Retinal pigment epithelial cell (primary cell): ENCODE measurements around the gene PCDHGA9.

Source experiments
- DNase-seq: peaks from one replicate; pipeline ENCODE4 v3.0.0-alpha.2; 2010; ENCODE audit warnings: low read depth
- H3K4me3 ChIP-seq: 2 replicates; pipeline ENCODE4 v1.5.1; 2011; ENCODE audit warnings: mild to moderate bottlenecking, low read length, control low read depth, moderate library complexity
- TF ChIP-seq, protein P1 (sequence below): conservative IDR thresholded peaks from 2 replicates; pipeline ENCODE4 v1.5.1; 2011; ENCODE audit warnings: low read depth, low read length, control low read depth, inconsistent platforms

Gene PCDHGA9

GRCh38 chr5:141360685-141361084 is 41.9 kb upstream of the PCDHGA9 start:
- no peak for DNase-seq
- H3K4me3 ChIP-seq = no peak overlapping the region
- TF ChIP-seq, protein P1, sequence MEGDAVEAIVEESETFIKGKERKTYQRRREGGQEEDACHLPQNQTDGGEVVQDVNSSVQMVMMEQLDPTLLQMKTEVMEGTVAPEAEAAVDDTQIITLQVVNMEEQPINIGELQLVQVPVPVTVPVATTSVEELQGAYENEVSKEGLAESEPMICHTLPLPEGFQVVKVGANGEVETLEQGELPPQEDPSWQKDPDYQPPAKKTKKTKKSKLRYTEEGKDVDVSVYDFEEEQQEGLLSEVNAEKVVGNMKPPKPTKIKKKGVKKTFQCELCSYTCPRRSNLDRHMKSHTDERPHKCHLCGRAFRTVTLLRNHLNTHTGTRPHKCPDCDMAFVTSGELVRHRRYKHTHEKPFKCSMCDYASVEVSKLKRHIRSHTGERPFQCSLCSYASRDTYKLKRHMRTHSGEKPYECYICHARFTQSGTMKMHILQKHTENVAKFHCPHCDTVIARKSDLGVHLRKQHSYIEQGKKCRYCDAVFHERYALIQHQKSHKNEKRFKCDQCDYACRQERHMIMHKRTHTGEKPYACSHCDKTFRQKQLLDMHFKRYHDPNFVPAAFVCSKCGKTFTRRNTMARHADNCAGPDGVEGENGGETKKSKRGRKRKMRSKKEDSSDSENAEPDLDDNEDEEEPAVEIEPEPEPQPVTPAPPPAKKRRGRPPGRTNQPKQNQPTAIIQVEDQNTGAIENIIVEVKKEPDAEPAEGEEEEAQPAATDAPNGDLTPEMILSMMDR = no peak

DNA sequence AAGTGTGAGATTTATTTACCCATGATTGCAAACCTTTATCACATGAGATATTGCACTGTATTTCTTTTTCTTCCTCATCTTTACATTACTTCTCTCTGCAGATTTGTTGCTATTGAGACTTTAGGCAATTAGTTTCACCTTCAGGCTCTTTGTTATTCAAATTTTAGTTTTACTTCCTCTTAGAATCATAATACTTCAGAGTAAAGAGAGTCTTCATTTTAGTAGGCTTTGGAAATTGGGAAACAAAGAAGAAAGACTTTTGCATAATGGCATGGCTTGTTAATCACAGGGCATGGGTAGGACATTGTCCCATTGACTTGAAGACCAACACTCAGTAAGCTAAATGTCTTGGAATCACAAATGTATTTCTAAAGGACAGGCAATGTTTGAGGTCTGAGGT is 39.9 kb upstream of the PCDHGA9 start:
- no peak overlapping the region for H3K4me3 ChIP-seq
- DNase-seq = no peak
- TF ChIP-seq, protein P1 = no peak

- no peak within 1 kb of the TSS for H3K4me3 ChIP-seq
- no peak for DNase-seq
- TF ChIP-seq, protein P1 = no peak
Observed at GRCh38 chr5:141363952-141364660, 38.5 kb upstream of the PCDHGA9 start, which contains the start of gene PCDHGA5. Gene PCDHGA5, plus strand, starts transcription at chr5:141364162. Its CDS starts 169 bp downstream, at chr5:141364331.

- TF ChIP-seq, protein P1 = no peak
- no peak for DNase-seq
- no peak overlapping the region for H3K4me3 ChIP-seq
Observed at GRCh38 chr5:141366016-141366896, 36.3 kb upstream of the PCDHGA9 start.

GRCh38 chr5:141369994-141370848 is 32.4 kb upstream of the PCDHGA9 start, which contains the start of gene PCDHGB3:
Gene PCDHGB3, plus strand, starts transcription at chr5:141370242. Its CDS starts 153 bp downstream, at chr5:141370395.
- no peak for DNase-seq
- peak within 1 kb of the TSS; percentile 30 for H3K4me3 ChIP-seq
- TF ChIP-seq, protein P1 = peak; percentile 43

DNA sequence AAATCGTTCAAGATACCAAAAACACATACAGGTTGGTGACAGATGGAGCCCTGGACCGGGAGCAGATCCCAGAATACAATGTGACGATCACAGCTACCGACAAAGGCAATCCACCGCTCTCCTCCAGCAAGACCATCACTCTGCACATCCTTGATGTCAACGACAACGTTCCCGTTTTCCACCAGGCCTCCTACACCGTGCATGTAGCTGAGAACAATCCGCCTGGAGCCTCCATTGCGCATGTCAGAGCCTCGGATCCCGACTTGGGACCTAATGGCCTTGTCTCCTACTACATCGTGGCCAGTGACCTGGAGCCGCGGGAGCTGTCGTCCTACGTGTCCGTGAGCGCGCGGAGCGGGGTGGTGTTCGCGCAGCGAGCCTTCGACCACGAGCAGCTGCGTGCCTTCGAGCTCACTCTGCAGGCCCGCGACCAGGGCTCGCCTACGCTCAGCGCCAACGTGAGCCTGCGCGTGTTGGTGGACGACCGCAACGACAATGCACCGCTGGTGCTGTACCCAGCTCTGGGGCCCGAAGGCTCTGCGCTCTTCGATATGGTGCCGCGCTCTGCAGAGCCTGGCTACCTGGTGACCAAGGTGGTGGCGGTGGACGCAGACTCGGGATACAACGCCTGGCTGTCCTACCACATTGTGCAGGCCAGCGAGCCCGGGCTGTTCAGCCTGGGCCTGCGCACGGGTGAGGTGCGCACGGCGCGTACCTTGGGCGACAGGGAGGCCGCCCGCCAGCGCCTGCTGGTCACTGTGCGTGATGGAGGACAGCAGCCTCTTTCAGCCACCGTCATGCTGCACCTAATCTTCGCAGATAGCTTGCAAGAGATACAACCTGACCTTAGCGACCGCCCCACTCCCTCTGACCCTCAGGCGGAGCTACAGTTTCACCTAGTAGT is 30.8 kb upstream of the PCDHGA9 start:
- TF ChIP-seq, protein P1 = no peak
- H3K4me3 ChIP-seq = no peak overlapping the region
- no peak for DNase-seq
